SK-N-SH (cell line): ENCODE results near the gene TMEM54. TPM values are rescaled to one million over a fixed set of nuclear protein-coding genes. Genes with fewer than 3 reads are reported as not detected.

ENCODE experiments used
- CTCF ChIA-PET: fragments of 300-600, 350-600 bp; formaldehyde crosslinking; extraction: SDS; loops from one replicate; lab custom pipeline; 2021; lab: Yijun Ruan, JAX
- POLR2A ChIA-PET: fragments of 350-600 bp; sonication (Branson Sonifier 250); formaldehyde crosslinking; extraction: SDS; loops from one replicate; lab custom pipeline; 2020; ENCODE audit warnings: antibody characterized with exemption, inconsistent platforms; lab: Yijun Ruan, JAX
- DNase-seq: peaks from one replicate; pipeline ENCODE4 v3.0.0; 2012
- H2AFZ ChIP-seq: fragments of 200-600 bp; sonication (generic); 2 replicates; pipeline ENCODE4 v1.8.1; 2016; ENCODE audit warnings: antibody characterized with exemption, mild to moderate bottlenecking, low read depth
- H3F3A ChIP-seq: fragments of 200-600 bp; sonication (generic); replicated peaks from 2 replicates; pipeline ENCODE3; 2016; ENCODE audit warnings: antibody characterized with exemption, mild to moderate bottlenecking; ENCODE audit not compliant: insufficient read depth
- H3K27ac ChIP-seq, 2 experiments: fragments of 200-500 bp in 1 of 2; fragments of 200-600 bp in 1 of 2; sonication (Bioruptor generic) in 1 of 2; sonication (generic), shearing (Covaris generic) in 1 of 2; 2 replicates each; pipeline versions ENCODE4 v1.5.1 to v1.6.1; 2014 to 2016; ENCODE audit warnings: low read depth in 2 of 2, inconsistent platforms in 1 of 2, low read length in 1 of 2, mild to moderate bottlenecking in 1 of 2, mixed read lengths in 1 of 2
- H3K27me3 ChIP-seq: fragments of 200-600 bp; sonication (generic), shearing (Covaris generic); 2 replicates; pipeline ENCODE4 v1.6.1; 2016; ENCODE audit warnings: mixed run types; ENCODE audit not compliant: insufficient read depth
- H3K36me3 ChIP-seq, 2 experiments: fragments of 200-500 bp in 1 of 2; fragments of 200-600 bp in 1 of 2; sonication (Bioruptor generic) in 1 of 2; sonication (generic) in 1 of 2; replicated peaks in 1 of 2; 2 replicates each; pipeline versions ENCODE3 to v1.5.1; 2014 to 2016; ENCODE audit warnings: low read length in 1 of 2, mild to moderate bottlenecking in 1 of 2; ENCODE audit not compliant: insufficient read depth in 2 of 2, control insufficient read depth in 1 of 2
- H3K4me1 ChIP-seq, 2 experiments: fragments of 200-500 bp in 1 of 2; fragments of 200-600 bp in 1 of 2; sonication (Bioruptor generic) in 1 of 2; sonication (generic), shearing (Covaris generic) in 1 of 2; 2 replicates each; pipeline versions ENCODE4 v1.5.1 to v1.6.1; 2014 to 2016; ENCODE audit warnings: low read depth in 1 of 2, low read length in 1 of 2, mixed run types in 1 of 2; ENCODE audit not compliant: insufficient read depth in 2 of 2, control insufficient read depth in 1 of 2
- H3K4me2 ChIP-seq: fragments of 200-600 bp; sonication (generic), shearing (Covaris generic); 2 replicates; pipeline ENCODE4 v1.6.1; 2017; ENCODE audit warnings: mixed run types
- H3K4me3 ChIP-seq, 2 experiments: fragments of 200-500 bp in 1 of 2; fragments of 200-600 bp in 1 of 2; sonication (Bioruptor generic) in 1 of 2; sonication (generic), shearing (Covaris generic) in 1 of 2; 2 replicates each; pipeline versions ENCODE4 v1.5.1 to v1.8.1; 2014 to 2016; ENCODE audit warnings: low read depth in 2 of 2, inconsistent platforms in 1 of 2, low read length in 1 of 2, mild to moderate bottlenecking in 1 of 2, mixed read lengths in 1 of 2, moderate library complexity in 1 of 2
- H3K79me2 ChIP-seq: fragments of 200-600 bp; sonication (generic); 2 replicates; pipeline ENCODE4 v1.8.1; 2017; ENCODE audit warnings: mild to moderate bottlenecking; ENCODE audit not compliant: insufficient read depth
- H3K9ac ChIP-seq: fragments of 200-600 bp; sonication (generic); 2 replicates; pipeline ENCODE4 v1.6.1; 2017; ENCODE audit warnings: mixed run types
- H3K9me2 ChIP-seq: fragments of 200-600 bp; sonication (generic); 2 replicates; pipeline ENCODE4 v1.6.1; 2017; ENCODE audit warnings: mixed run types
- H3K9me3 ChIP-seq: fragments of 200-600 bp; sonication (generic); 2 replicates; pipeline ENCODE4 v1.6.1; 2017; ENCODE audit warnings: mixed run types, mild to moderate bottlenecking, moderate library complexity
- H4K20me1 ChIP-seq: fragments of 200-600 bp; sonication (generic); 2 replicates; pipeline ENCODE4 v1.6.1; 2017; ENCODE audit warnings: mild to moderate bottlenecking, mixed run types; ENCODE audit not compliant: insufficient read depth
- CHD2 ChIP-seq: fragments of 150-350 bp; IDR thresholded peaks from 2 replicates; pipeline ENCODE4 v1.6.1; 2018; ENCODE audit warnings: low read length; ENCODE audit not compliant: partially characterized antibody
- EP300 ChIP-seq, 2 experiments: IDR thresholded peaks; 2 replicates each; pipeline versions ENCODE4 v1.4.0 to v1.6.1; 2012; ENCODE audit warnings: borderline replicate concordance in 1 of 2, low read depth in 1 of 2, low read length in 1 of 2
- EZH2phosphoT487 ChIP-seq: fragments of 200-600 bp; sonication (generic); IDR thresholded peaks from 2 replicates; pipeline ENCODE4 v1.6.1; 2017; ENCODE audit warnings: low read depth, mixed run types, mild to moderate bottlenecking, antibody characterized with exemption, moderate library complexity, borderline replicate concordance
- FOXJ3 ChIP-seq: sonication (generic); formaldehyde crosslinking; IDR thresholded peaks from 2 replicates; pipeline ENCODE4 v1.5.1; 2020; ENCODE audit warnings: mild to moderate bottlenecking, missing genetic modification reagents
- FOXM1 ChIP-seq: IDR thresholded peaks from 2 replicates; pipeline ENCODE4 v1.4.0; 2012; ENCODE audit warnings: low read depth, mild to moderate bottlenecking
- GABPA ChIP-seq: IDR thresholded peaks from 2 replicates; pipeline ENCODE4 v1.4.0; 2012; ENCODE audit warnings: low read depth, mild to moderate bottlenecking
- JUND ChIP-seq: IDR thresholded peaks from 2 replicates; pipeline ENCODE4 v1.4.0; 2012
- MEF2A ChIP-seq: IDR thresholded peaks from 2 replicates; pipeline ENCODE4 v1.4.0; 2012; ENCODE audit warnings: low read depth, borderline replicate concordance
- MXI1 ChIP-seq: IDR thresholded peaks from 2 replicates; pipeline ENCODE4 v1.6.1; 2012; ENCODE audit warnings: mild to moderate bottlenecking, low read depth, low read length, improper control_type of control experiment
- NRF1 ChIP-seq: IDR thresholded peaks from 2 replicates; pipeline ENCODE4 v1.6.1; 2012; ENCODE audit warnings: low read depth, mild to moderate bottlenecking, low read length
- POLR2AphosphoS5 ChIP-seq: IDR thresholded peaks from 2 replicates; pipeline ENCODE4 v1.6.1; 2012; ENCODE audit warnings: low read depth, low read length
- RAD21 ChIP-seq: IDR thresholded peaks from 2 replicates; pipeline ENCODE4 v1.6.1; 2012; ENCODE audit warnings: mild to moderate bottlenecking, low read length
- RCOR1 ChIP-seq: fragments of 150-350 bp; IDR thresholded peaks from 2 replicates; pipeline ENCODE4 v1.6.1; 2017; ENCODE audit warnings: antibody characterized with exemption, low read length
- RFX5 ChIP-seq: IDR thresholded peaks from 2 replicates; pipeline ENCODE4 v1.6.1; 2012; ENCODE audit warnings: mild to moderate bottlenecking, improper control_type of control experiment, low read length
- RXRA ChIP-seq: IDR thresholded peaks from 2 replicates; pipeline ENCODE4 v1.4.0; 2012; ENCODE audit warnings: low read depth, mild to moderate bottlenecking, borderline replicate concordance
- SMC3 ChIP-seq: IDR thresholded peaks from 2 replicates; pipeline ENCODE4 v1.6.1; 2012; ENCODE audit warnings: low read depth, low read length, improper control_type of control experiment
- TCF12 ChIP-seq: IDR thresholded peaks from 2 replicates; pipeline ENCODE4 v1.4.0; 2012
- YY1 ChIP-seq: IDR thresholded peaks from 2 replicates; pipeline ENCODE4 v1.4.0; 2012; ENCODE audit warnings: low read depth, mild to moderate bottlenecking
- WGBS: methylation state at CpG from one replicate; pipeline ENCODE4 v1.1.6; 2017; ENCODE audit warnings: low lambda C conversion rate; 5-methylcytosine and 5-hydroxymethylcytosine counted together
- polyA plus RNA-seq, 3 experiments: library from polyadenylated mRNA; depleted of rRNA; stranded (reverse); fragments of >200 nt; gene quantifications; 2 replicates each; pipeline ENCODE4 v1.2.3, GENCODE V29; 2012
- TF ChIP-seq, protein P1 (sequence below): fragments of 150-350 bp; IDR thresholded peaks from 2 replicates; pipeline ENCODE4 v1.6.1; 2017; ENCODE audit warnings: antibody characterized with exemption, low read length, low read depth, borderline replicate concordance
- TF ChIP-seq, protein P2 (sequence below): IDR thresholded peaks from 2 replicates; pipeline ENCODE4 v1.4.0; 2012; ENCODE audit warnings: low read depth, borderline replicate concordance
- TF ChIP-seq, protein P3 (sequence below): IDR thresholded peaks from 2 replicates; pipeline ENCODE4 v1.6.1; 2012; ENCODE audit warnings: mild to moderate bottlenecking, low read depth, low read length, moderate library complexity

The TMEM54 gene
- polyA plus RNA-seq, 1 of the 3 experiments (the other 2 are of a cell fraction): 66.6 TPM

DNA sequence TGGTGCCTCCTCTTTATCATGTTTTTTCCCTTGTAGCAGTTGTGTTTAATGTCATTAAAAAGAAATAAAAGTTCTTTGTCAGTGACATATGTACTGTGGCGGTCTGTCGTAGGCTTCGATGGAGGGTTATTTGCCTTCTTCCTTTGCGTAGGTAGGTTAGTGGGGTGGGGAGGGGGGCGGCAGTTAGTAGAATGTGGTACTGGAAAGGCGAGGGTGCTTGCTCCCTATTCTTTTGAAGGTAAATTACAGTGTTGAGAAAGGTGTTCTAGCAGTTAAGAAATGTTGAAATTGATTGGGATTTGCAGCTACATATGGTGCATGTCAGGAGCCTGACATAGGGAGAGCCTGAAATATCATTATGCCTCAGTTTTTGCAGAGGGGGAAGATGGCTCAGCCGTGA is 42.4 kb downstream of the TMEM54 start:
- H3F3A ChIP-seq: no peaks in the 10 kb centered on the region
- no peak for TF ChIP-seq MEF2A
- TF ChIP-seq POLR2AphosphoS5: no peak
- TF ChIP-seq YY1: no peak
- TF ChIP-seq FOXM1: no peak
- POLR2A ChIA-PET: no interaction called here
- peaks cover 31 to 72% of the 10 kb centered on the region in 2 experiments for H3K36me3 ChIP-seq
- CTCF ChIA-PET: interaction anchor here (1.3 to 2.1 kb wide), 4 partner anchors 13 to 147 kb away, joined by 3 to 5 read pairs (median 4); no protein-coding TSS in a partner anchor
- no peaks in the 10 kb centered on the region for H3K4me1 ChIP-seq
- H3K4me2 ChIP-seq: no peak overlapping the region
- no peak overlapping the region for H2AFZ ChIP-seq
- H4K20me1 ChIP-seq: no peaks in the 10 kb centered on the region
- no peaks in the 10 kb centered on the region for H3K79me2 ChIP-seq
- H3K9ac ChIP-seq: no peak overlapping the region
- WGBS: over 99% methylated on average over 7 of the region's 7 CpGs
- no peaks in the 10 kb centered on the region for H3K9me3 ChIP-seq
- no peaks in the 10 kb centered on the region for H3K27me3 ChIP-seq
- H3K4me3 ChIP-seq: no peak overlapping the region
- no peaks in the 10 kb centered on the region for H3K9me2 ChIP-seq
- DNase-seq: no peak
- no peak overlapping the region for H3K27ac ChIP-seq

DNA sequence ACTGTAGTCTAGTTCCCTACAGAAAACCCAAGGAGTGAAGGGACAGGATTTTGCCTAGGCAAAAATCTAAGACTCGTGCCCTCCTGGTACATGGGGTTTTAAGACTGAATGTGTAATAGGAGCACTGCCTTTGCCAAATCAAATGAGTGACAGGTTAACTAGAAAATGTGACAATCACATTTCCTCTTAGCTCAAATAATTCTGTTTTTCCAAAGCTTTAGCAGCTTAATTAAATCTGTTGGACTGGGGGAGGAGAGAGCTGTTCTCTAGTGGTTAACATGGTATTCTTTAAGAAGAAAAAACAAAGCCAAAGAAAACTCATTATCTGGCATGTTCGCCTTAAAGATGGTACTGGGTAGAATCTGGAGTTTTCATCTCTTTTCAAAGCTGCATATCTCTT is 43.1 kb downstream of the TMEM54 start:
- H3K9me3 ChIP-seq: no peaks in the 10 kb centered on the region
- no peaks in the 10 kb centered on the region for H3K4me1 ChIP-seq
- POLR2A ChIA-PET: no interaction called here
- H3F3A ChIP-seq: no peaks in the 10 kb centered on the region
- H4K20me1 ChIP-seq: no peaks in the 10 kb centered on the region
- no peaks in the 10 kb centered on the region for H3K27me3 ChIP-seq
- no peak overlapping the region for H3K27ac ChIP-seq
- H3K36me3 ChIP-seq: peaks cover 33 to 70% of the 10 kb centered on the region in 2 experiments
- DNase-seq: no peak
- H3K9ac ChIP-seq: no peak overlapping the region
- H3K79me2 ChIP-seq: no peaks in the 10 kb centered on the region
- no peak overlapping the region for H3K4me2 ChIP-seq
- H3K9me2 ChIP-seq: no peaks in the 10 kb centered on the region
- WGBS: 96% methylated on average over 2 of the region's 2 CpGs
- no peak for TF ChIP-seq YY1
- TF ChIP-seq RXRA: no peak
- no peak for TF ChIP-seq SMC3
- no peak for TF ChIP-seq RAD21
- TF ChIP-seq NRF1: no peak
- TF ChIP-seq, protein P1, sequence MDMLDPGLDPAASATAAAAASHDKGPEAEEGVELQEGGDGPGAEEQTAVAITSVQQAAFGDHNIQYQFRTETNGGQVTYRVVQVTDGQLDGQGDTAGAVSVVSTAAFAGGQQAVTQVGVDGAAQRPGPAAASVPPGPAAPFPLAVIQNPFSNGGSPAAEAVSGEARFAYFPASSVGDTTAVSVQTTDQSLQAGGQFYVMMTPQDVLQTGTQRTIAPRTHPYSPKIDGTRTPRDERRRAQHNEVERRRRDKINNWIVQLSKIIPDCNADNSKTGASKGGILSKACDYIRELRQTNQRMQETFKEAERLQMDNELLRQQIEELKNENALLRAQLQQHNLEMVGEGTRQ: no peak
- no peak for TF ChIP-seq MXI1
- no peak for TF ChIP-seq JUND
- TF ChIP-seq, protein P2, sequence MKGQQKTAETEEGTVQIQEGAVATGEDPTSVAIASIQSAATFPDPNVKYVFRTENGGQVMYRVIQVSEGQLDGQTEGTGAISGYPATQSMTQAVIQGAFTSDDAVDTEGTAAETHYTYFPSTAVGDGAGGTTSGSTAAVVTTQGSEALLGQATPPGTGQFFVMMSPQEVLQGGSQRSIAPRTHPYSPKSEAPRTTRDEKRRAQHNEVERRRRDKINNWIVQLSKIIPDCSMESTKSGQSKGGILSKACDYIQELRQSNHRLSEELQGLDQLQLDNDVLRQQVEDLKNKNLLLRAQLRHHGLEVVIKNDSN: no peak
- TF ChIP-seq, protein P3, sequence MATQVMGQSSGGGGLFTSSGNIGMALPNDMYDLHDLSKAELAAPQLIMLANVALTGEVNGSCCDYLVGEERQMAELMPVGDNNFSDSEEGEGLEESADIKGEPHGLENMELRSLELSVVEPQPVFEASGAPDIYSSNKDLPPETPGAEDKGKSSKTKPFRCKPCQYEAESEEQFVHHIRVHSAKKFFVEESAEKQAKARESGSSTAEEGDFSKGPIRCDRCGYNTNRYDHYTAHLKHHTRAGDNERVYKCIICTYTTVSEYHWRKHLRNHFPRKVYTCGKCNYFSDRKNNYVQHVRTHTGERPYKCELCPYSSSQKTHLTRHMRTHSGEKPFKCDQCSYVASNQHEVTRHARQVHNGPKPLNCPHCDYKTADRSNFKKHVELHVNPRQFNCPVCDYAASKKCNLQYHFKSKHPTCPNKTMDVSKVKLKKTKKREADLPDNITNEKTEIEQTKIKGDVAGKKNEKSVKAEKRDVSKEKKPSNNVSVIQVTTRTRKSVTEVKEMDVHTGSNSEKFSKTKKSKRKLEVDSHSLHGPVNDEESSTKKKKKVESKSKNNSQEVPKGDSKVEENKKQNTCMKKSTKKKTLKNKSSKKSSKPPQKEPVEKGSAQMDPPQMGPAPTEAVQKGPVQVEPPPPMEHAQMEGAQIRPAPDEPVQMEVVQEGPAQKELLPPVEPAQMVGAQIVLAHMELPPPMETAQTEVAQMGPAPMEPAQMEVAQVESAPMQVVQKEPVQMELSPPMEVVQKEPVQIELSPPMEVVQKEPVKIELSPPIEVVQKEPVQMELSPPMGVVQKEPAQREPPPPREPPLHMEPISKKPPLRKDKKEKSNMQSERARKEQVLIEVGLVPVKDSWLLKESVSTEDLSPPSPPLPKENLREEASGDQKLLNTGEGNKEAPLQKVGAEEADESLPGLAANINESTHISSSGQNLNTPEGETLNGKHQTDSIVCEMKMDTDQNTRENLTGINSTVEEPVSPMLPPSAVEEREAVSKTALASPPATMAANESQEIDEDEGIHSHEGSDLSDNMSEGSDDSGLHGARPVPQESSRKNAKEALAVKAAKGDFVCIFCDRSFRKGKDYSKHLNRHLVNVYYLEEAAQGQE: no peak
- no peak for TF ChIP-seq FOXJ3 (CRISPR knock-in tag)
- TF ChIP-seq TCF12: no peak
- no peak for TF ChIP-seq EZH2phosphoT487
- no peak for TF ChIP-seq CHD2
- no peak for TF ChIP-seq MEF2A
- TF ChIP-seq EP300 (IDR thresholded peaks at IDR 0.05; ENCODE audit: borderline replicate concordance in 1 of 2, low read depth in 1 of 2, low read length in 1 of 2): no peak
- no peak for TF ChIP-seq GABPA
- TF ChIP-seq RCOR1: no peak
- no peak for TF ChIP-seq RFX5
- CTCF ChIA-PET: interaction anchor here (1.2 to 1.4 kb wide), 3 partner anchors 9 to 146 kb away, joined by 3 to 4 read pairs (median 4); no protein-coding TSS in a partner anchor
- H3K4me3 ChIP-seq: no peak overlapping the region
- no peak overlapping the region for H2AFZ ChIP-seq
